Measurements from ENCODE around the gene ALCAM. TPM values are rescaled to one million over a fixed set of nuclear protein-coding genes. Genes with fewer than 3 reads are reported as not detected.

Gene ALCAM
- total RNA-seq, 1 donor from 2014 or later = 54.4 TPM

DNA sequence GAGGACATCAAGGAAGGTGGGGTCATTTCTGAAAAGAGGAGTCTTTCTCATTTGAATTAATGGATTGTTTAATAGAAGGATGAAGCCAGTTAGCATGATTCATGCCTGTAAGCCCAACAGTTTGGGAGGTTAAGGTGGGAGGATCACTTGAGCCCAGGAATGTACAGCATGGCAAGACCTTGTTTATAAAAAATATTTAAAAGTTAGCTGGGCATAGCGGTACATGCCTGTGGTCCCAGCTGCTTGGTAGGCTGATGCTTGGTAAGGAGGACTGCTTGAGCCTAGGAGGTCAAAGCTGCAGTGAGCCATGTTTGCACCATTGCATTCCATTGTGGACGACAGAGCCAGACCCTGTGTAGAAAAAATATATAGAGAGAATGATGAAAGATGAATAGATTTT, 165.5 kb downstream of the ALCAM start:
- Mint-ChIP-seq H3K4me1 (no peaks in the 10 kb centered on the region), H3K9me3 (no peaks in the 10 kb centered on the region), H3K27me3 (ENCODE audit: insufficient read depth, low read depth) (peaks cover 1% of the 10 kb centered on the region), H3K4me3 (no peak overlapping the region), H3K36me3 (no peaks in the 10 kb centered on the region), H3K27ac (no peak overlapping the region)
- no peak for TF ChIP-seq EZH2 (IDR thresholded peaks at IDR 0.05)
- no peak for TF ChIP-seq EZH2phosphoT487 (IDR thresholded peaks at IDR 0.05)
- no peak for TF ChIP-seq CTCF (IDR thresholded peaks at IDR 0.05)
- Histone ChIP-seq H3K9ac (no peak overlapping the region), H3K79me2 (ENCODE audit: low read depth) (no peaks in the 10 kb centered on the region), H3K4me3 (no peak overlapping the region), H3K27ac (no peak overlapping the region), H4K20me1 (ENCODE audit: low read depth) (no peaks in the 10 kb centered on the region), H3K4me2 (no peak overlapping the region), H3F3A (ENCODE audit: low read depth) (no peaks in the 10 kb centered on the region), H3K36me3 (no peaks in the 10 kb centered on the region), H3K9me3 (ENCODE audit: low read depth) (no peaks in the 10 kb centered on the region), H3K27me3 (no peaks in the 10 kb centered on the region), H3K4me1 (no peaks in the 10 kb centered on the region), H2AFZ (replicated peaks) (no peak overlapping the region)
- DNase-seq (ENCODE audit: low spot score) = no peak

GRCh38 chr3:105533960-105534359, 167.3 kb downstream of the ALCAM start:
- no peak overlapping the region for H2AFZ ChIP-seq (replicated peaks)
- DNase-seq (ENCODE audit: low spot score) = no peak
- H3K27me3 Mint-ChIP-seq (ENCODE audit: insufficient read depth, low read depth) = no peaks in the 10 kb centered on the region

DNA sequence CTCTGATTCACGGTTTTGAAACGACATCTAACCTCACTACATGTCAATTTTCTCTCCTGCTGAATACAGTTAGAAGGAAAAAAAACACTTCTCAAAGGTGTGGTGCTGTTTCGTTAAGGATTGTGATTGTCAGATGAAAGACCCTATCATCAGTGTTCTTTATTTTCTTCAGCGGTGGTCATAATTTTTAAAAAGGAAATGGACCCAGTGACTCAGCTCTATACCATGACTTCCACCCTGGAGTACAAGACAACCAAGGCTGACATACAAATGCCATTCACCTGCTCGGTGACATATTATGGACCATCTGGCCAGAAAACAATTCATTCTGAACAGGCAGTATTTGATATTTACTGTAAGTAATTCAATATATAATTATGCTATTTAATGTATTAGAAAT, 167.8 kb downstream of the ALCAM start:
- Mint-ChIP-seq H3K36me3 (no peaks in the 10 kb centered on the region), H3K4me3 (no peak overlapping the region), H3K9me3 (no peaks in the 10 kb centered on the region), H3K4me1 (no peaks in the 10 kb centered on the region), H3K27me3 (ENCODE audit: insufficient read depth, low read depth) (no peaks in the 10 kb centered on the region), H3K27ac (no peak overlapping the region)
- Histone ChIP-seq H3K27ac (no peak overlapping the region), H3F3A (ENCODE audit: low read depth) (no peaks in the 10 kb centered on the region), H3K4me3 (no peak overlapping the region), H3K9ac (no peak overlapping the region), H3K4me2 (no peak overlapping the region), H3K79me2 (ENCODE audit: low read depth) (no peaks in the 10 kb centered on the region), H3K9me3 (ENCODE audit: low read depth) (no peaks in the 10 kb centered on the region), H3K36me3 (no peaks in the 10 kb centered on the region), H2AFZ (replicated peaks) (no peak overlapping the region), H3K27me3 (no peaks in the 10 kb centered on the region), H3K4me1 (no peaks in the 10 kb centered on the region), H4K20me1 (ENCODE audit: low read depth) (no peaks in the 10 kb centered on the region)
- no peak for DNase-seq (ENCODE audit: low spot score)
- no peak for TF ChIP-seq EZH2phosphoT487 (IDR thresholded peaks at IDR 0.05)
- no peak for TF ChIP-seq CTCF (IDR thresholded peaks at IDR 0.05)
- TF ChIP-seq EZH2 (IDR thresholded peaks at IDR 0.05) = no peak

More at GRCh38 chr3:105533960-105534359, 167.3 kb downstream of the ALCAM start:
- Histone ChIP-seq H4K20me1 (ENCODE audit: low read depth) (no peaks in the 10 kb centered on the region), H3K4me1 (no peaks in the 10 kb centered on the region), H3K27me3 (no peaks in the 10 kb centered on the region), H3K9ac (no peak overlapping the region), H3F3A (ENCODE audit: low read depth) (no peaks in the 10 kb centered on the region), H3K79me2 (ENCODE audit: low read depth) (no peaks in the 10 kb centered on the region), H3K4me2 (no peak overlapping the region), H3K4me3 (no peak overlapping the region), H3K9me3 (ENCODE audit: low read depth) (no peaks in the 10 kb centered on the region), H3K27ac (no peak overlapping the region), H3K36me3 (no peaks in the 10 kb centered on the region)
- TF ChIP-seq EZH2phosphoT487 (IDR thresholded peaks at IDR 0.05) (no peak), CTCF (IDR thresholded peaks at IDR 0.05) (no peak), EZH2 (IDR thresholded peaks at IDR 0.05) (no peak)
- H3K9me3 Mint-ChIP-seq = no peaks in the 10 kb centered on the region
- no peaks in the 10 kb centered on the region for H3K4me1 Mint-ChIP-seq
- no peak overlapping the region for H3K27ac Mint-ChIP-seq
- no peaks in the 10 kb centered on the region for H3K36me3 Mint-ChIP-seq
- no peak overlapping the region for H3K4me3 Mint-ChIP-seq
